HG03342 (cell line): Measurements from ENCODE around the gene ADIPOR2.
"Not testable (repeated sequence)": the region's sequence is repeated elsewhere in the genome, so short reads cannot be mapped to it uniquely, and the experiment has no call there.

Source experiments
- ATAC-seq: cut with Tn5 transposase; IDR thresholded peaks from one replicate; pipeline ENCODE4 v1.9.1; 2021; ENCODE audit warnings: mild to moderate bottlenecking, moderate library complexity; ENCODE audit not compliant: unreplicated experiment

Gene ADIPOR2

DNA sequence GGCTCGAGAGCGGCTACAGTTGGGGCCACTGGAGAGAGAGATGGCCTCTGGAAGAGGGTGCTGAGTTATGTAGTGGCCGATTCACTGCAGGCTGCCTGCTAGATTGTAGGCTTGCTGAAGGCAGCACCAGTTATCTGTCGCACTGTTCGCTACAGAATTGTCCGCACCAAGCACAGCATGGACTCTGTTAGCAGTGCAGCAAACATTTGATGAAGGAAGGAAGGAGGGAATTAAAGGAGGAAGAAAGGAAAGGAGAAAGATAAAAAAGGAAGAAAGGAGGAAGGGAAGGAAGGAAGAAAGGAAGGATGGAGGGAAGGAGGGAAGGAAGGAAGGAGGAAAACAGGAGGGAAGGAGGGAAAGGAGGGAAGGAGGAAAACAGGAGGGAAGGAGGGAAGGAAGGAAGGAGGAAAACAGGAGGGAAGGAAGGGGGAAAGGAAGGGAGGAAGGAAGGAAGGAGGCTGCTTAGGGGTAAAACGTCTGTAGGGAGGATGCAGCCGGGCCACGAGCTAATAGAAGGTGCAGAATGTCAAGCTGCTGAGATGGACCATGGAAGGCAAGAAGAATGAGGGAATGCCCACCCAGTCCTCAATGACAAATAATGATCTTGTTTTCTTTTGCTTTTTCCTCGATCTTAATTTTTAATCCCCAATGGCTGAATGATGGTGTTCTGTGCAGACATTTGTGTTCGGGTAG, 27.3 kb upstream of the ADIPOR2 start:
- no peak for ATAC-seq

DNA sequence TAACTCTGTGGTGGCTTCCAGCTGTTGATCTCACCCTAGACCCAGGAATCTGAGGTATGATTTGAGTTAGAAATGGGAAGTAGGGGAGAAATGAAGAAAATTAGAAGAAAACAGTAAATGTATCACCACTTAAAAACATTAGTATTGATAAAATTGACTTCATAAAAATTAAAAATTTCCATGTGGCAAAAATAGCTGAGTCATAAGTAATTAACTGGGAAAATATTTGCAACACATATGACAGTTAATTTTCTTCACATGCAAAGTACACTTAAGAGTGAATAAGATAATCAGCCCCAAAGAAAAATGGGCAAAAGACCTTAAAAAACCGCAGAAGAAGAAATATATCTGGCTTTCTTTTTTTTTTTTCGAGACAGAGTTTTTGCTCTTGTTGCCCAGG, 25.5 kb upstream of the ADIPOR2 start:
- no peak for ATAC-seq

DNA sequence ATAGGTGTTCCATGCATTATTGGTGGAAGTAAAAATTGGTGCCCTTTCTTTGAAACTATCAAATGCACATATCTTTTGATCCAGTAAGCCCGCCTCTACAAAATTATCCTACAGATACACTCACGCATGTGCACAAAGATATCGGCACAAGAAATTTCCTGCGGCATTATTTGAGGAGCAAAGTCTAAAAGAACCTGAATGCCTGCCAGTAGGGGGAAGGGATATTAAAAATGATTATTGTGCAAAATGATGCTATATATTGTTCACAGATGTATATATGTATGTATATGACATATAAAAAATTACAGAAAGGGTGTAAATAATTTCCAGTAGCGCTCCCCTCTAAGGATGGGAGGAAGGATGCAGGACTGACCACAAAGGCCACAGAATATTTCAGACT, 24.7 kb upstream of the ADIPOR2 start:
- ATAC-seq, result no peak

DNA sequence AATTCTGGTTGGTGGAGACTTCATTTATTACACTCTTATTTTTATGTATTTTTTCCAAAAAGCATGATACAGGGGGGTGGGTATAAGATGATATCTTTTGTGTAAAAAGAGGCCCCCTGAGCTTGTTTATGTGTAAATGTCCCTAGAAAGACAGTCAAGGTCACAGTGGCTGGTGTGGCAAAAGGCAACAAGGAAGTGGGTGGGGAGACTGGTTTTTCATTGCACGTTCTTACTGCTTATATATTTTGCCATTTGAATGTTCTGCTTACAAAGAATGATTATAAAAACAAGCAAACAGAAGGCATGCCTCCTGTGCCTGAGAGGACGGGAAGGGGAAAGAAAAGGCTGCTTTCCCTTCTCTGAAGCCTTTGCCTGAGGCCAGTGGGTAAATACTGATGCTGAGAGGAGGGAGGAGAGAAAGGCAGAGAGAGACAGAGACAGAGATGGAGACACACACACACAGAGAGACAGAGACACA, 24.1 kb upstream of the ADIPOR2 start:
- no peak for ATAC-seq

DNA sequence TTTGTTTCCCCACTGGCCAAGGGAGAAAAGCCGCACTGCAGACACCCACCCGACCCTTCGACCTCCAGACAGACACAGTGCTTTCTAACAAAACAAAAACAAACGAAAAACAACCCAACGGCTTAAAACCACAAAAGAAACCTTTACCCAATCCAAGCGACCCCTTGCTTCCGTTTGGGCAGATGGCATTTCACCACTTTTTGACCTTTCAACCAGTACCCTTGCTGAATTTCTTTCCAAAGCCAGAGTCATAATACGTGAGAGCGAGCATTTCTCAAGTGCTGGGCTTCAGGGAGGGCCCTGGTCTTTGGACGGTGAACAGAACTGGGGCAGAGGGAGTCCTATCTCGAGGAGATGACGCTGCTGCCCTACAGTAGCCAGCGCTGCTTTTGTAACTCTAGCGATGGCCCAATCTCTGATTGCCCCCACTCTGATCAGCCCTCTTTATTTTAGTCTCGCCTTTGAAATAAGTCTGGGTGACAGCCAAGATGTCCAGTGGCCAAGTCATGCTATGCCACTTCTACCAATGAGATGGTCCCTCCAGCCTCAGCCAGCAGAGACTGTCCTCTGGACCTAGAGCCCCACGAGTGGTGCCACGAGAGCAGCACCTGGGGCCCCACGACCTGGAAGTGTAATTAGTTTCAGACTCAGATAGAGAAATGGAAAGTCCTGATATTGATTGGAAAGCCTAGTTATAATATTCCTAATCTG, 21.9 kb upstream of the ADIPOR2 start:
- ATAC-seq, result no peak

DNA sequence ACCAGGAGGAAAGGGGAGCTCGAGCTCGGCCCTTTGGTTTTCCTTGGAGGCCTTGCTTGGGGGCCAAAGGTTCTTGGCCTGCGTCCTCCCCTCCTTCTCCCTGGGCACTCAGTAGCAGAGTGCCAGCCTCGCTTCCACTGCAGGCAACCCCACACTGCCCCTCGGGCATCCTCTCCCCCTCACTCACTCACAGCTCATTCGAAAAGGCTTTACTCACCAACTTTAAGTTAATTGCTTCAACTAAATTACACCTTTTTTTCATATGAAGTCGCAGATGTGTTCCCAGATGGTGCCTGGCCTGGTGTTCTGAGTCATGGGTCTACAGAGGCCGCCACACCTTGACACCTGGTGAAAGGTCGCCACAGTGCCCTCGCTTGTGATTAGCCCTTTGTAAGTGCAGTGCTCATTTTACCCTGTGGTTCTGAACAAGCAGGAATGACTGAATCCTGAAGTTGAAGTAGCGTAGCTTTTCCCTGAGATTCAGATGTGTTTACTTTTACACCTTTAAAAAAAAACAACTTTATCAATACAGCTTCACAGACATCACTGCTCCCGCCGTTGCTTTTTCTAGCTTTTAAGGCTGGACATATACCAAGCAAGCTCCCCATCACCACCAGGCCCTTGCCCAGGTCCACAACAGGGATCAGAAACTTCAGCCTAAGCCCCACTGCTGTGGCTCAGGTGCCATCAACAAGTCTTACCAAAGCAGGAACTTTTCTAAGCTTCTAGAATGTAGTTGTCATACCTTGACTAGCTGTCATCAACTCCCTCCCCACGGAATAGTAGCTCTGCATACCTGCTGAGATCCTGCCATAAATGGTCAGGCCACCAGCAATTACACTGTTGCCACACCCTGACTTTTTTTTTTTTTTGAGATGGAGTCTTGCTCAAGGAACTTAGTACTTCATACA, 20.3 kb upstream of the ADIPOR2 start:
- no peak for ATAC-seq

DNA sequence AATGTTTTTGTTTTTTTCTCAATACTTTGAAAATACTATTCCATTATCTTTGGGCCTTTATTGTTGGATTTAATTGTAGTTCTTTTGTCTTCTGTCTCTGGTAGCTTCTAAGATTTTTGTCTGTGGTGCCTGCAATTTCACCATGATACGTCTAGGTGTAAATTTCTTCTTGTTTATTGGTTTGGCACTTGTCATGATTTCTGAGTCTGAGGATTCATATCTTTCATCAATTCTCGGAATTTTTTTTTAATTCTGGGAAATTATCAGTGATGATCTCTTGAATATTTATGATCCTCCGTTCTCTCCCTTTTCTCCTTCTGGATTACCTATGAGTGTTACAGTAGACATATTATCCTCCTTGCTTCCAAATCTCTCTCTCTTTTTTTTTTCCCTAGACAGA, 14.8 kb upstream of the ADIPOR2 start:
- ATAC-seq, result no peak

DNA sequence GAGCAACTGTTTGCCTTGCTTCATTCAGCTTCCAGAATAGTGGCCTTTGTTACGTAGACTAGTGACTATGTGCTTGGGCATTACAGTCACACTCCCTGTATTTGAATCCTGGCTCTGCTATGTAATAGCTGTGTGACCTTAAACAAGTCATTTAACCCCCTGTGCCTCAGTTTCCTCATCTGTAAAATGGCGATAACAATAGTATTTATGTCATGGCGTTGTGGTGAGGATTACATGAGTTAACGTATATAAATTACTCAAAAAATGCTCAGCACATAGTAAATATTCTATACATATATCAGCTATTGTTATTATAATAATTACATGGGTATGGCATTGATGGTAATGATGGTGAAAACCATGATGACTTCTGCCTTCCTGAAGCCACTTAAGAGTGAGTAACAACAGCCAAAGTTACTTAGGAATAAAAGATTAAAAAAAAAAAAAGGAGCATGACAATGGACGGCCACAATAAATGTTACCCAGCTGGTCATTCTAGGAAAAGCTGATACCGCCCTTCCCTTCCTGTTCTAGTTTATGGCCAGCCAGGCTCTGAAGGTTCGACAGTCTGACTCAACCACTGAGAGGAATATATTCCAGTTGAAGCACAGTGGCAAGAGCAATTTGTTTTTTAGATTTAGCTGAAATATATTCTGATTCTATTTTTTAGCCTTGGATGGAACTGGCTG, 9.9 kb upstream of the ADIPOR2 start:
- ATAC-seq, result no peak

DNA sequence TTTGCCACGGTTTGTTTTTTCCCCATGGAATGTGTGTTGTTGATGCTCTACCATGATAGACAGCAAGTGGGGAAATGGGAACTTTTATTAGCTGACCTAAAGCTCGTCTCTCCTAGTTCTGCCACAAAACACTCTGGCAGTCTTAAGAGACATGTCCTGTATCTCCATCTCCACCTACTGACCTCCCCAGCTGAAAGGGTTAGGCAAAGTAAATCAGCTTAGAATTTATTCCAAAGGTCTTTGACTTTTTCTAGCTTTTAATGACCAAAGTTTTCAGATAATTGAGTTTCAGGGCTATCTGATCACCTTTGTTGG, 9.4 kb upstream of the ADIPOR2 start:
- ATAC-seq, result no peak

DNA sequence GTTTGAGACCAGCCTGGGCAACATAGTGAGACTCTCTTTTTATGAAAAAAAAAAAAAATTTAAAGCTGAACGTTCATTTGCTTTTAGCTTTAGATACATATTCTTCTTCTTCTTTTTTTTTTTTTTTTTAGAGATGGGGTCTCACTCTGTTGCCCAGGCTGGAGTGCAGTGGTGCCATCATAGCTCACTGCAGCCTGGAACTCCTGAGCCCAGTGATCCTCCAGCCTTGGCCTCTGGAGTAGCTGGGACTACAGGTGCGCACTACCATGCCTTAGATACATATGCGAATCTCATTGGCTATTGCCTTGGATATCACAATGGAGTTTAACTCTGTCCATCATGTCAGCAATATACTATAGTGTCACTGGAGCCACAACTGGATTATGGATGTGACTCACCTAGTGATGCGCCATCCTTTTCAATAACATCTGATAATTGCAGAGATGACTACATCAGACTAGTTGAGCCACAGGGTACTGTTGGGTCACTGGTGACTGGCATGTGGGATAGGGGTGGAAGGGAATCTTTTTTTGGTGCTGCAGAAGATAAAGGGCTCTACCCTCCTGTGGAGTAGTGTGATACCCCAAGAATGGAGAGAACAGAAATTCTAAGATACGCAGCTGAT, 2.7 kb upstream of the ADIPOR2 start:
- no peak for ATAC-seq

DNA sequence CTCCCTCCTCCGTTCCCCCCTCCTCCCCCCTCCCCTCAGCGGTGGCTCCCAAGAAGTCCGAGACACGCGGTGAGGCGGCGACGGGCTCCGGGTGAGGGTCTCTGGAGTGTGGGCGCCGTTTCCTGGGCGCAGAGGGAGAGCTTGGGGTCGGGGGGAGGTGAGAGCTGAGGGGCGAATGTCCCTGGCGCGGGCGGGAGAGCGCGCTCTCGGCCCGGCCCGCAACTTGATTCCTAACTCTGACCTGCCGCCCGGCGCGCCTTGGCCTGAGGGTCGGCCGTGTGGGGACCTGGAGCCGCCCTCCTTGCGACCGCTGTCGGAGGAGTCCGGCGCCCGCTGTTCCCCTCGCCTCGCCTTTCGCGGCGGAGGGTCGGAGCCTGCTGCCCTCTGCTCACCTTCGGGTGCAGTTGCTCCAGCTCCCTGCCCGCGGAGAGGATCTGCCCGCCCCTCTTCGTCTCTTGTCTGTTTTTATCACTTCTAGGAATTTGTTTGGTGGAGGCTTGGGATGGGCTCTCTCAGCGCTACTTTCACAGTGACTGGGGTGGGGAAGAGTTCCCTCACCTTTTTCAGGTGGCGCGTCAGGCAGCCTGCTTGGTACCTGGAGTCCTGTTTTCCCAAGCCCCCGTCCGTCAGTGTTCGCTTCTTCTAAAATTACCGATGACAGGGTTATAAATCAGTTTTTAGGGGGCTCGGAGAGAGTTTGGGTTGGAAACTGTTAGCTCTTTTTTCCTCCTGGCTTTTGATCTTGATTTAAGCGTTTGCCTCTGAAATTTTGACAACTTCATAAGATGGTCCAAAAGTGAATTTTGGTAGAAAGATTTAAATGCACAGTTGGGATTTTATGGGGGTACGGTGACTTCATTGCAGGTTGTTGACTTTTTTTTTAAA, 495 bp downstream of the ADIPOR2 start:
- ATAC-seq, result peak; percentile 36

DNA sequence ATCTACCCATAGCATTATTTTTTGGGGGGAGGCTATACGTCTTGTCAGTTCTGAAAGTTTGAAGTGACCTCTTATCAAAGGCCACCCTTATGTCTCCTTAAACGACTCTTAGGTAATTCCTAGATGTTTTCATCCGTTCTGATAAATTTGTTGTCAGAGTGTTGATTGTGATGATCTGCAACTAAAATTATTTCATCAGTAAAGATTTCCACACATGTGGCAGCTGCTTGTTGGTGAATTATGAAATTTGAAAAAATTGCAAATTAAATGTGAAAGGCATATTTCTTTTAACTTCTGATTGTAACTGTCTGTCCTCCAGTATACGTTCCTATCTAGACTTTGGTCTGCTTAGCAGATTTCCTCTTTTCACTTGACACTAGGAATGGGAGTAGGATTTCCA, 1.4 kb downstream of the ADIPOR2 start:
- no peak for ATAC-seq

DNA sequence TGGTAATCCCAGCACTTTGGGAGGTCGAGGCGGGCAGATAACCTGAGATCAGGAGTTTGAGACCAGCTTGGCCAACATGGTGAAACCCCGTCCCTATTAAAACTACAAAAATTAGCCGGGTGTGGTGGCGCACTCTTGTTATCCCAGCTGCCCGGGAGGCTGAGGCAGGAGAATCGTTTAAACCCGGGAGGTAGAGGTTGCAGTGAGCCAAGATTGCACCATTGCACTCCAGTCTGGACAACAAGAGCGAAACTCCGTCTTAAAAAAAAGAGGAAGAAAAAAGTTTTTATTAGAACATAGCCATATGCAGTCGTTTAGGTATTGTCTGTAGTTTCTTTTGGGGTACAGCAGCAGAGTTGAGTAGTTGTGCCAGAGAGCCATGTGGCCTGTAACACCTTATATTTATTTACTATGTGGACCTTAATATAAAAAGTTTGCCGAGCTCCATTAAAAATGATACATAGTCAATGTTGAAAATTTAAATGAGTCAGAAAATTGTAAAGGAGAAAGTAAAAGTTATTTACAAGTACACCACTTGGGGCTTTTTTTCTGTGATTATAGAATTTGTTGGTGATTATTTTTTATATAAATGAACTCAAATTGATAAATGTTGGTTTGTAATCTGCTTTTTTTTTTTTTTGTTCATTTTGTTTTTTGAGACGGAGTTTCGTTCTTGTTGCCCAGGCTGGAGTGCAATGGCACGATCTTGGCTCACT, 2.2 kb downstream of the ADIPOR2 start:
- no peak for ATAC-seq

DNA sequence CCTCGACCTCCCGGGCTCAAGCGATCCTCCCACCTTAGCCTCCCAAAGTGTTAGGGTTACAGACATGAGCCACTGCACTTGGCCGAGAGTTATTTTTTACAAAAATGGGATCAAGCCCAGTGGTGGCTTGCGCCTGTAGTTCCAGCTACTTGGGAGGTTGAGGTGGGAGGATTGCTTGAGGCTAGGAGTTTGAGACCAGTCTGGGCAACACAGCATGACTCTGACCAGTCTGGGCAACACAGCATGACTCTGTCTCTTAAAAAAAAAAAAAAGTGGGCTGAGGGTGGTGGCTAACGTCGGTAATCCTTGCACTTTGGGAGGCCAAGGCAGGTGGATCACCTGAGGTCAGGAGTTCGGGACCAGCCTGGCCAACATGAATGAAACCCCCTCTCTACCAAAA, 4.2 kb downstream of the ADIPOR2 start:
- ATAC-seq, result not testable (repeated sequence)

DNA sequence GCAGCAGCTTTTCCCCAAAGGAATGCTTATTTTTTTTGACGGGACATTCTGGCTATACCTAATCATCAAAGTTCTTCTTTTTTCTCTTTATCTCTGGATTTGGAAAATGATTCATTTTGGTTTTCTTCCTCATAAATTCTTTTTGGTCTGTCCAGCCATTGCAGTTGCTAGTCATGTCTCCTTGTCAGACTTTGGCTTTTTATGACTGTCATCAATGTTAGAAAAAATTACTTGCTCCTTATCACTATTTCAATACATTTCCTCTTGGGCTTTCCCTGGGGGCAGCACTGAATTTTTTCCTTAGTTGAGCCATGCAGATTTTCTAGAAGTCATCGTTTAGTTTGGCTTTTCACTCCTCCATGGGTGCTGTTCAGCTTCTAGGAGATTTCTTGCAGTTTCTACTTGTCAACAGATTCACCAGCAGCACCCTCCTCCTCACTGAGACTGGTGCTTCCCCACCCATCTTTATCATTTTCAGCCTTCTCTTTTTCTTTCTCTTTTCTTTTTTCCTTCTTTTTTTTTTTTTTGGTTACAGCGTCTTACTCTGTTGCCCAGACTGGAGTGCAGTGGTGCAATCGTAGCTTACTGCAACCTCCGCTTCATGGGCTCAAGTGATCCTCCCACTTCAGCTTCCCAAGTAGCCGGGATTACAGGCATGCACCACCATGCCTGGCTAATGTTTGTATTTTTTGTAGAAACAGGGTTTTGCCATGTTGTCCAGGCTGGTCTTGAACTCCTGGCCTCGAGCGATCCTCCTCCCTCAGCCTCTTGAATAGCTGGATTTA, 5.2 kb downstream of the ADIPOR2 start:
- no peak for ATAC-seq

DNA sequence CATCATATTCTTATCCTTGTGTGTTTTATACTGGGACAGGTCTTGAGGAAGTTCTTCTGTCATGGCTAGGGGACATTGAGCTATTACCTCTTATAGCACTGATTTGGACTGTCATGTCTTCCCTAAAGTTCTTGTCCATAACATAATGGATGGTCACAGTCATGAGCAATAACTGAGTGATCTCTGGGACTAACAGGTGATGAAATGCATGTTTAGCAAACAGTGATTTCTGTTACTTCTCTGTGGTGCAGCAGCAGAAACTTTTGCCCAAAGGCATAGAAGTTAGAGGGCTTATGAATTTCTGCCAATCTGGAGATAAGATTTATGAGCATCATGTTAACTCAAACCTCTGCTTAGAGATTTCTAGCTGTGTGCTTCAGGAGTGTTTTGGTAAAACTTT, 5.9 kb downstream of the ADIPOR2 start:
- no peak for ATAC-seq

DNA sequence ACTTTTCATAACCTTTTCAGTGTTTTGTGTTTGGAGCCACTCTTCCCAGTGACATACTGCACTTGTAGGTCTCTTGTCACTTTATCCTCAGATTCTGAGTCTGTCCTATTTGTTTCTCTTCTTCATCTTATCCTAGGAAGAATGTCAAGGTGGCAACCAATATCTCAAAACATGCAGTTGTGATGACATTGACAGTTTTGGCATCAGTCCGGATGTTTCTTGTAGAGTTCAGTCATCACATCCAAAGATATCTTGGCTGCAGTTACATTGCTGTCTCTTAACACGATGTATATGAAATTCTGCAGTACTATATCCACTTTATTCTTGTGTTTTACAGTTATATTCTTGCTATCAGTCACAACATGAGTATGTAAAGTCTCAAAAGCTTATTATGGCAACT, 6.4 kb downstream of the ADIPOR2 start:
- ATAC-seq, result no peak

DNA sequence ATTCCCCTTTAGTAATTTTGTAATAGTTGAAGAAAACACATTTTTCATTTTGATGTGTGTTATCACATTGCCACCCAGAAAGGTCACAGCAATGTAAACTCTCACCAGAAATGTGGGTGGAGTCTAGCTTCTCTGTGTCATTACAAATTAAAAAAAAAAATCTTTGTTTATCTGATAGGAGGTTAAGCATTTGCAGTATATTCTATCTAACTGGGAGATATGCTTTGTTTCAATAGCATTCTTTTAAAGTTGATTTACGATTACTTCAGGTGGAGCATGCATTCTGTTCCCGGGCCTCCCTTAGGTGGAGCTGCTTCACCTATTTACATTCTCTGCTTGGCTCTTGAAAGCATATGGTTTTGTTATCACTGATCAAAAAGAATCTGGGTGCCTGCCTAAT, 7.8 kb downstream of the ADIPOR2 start:
- ATAC-seq, result no peak
